ENCODE data around the gene IQCF5.
"Not testable (repeated sequence)": the region's sequence is repeated elsewhere in the genome, so short reads cannot be mapped to it uniquely, and the experiment has no call there.

The IQCF5 gene

DNA sequence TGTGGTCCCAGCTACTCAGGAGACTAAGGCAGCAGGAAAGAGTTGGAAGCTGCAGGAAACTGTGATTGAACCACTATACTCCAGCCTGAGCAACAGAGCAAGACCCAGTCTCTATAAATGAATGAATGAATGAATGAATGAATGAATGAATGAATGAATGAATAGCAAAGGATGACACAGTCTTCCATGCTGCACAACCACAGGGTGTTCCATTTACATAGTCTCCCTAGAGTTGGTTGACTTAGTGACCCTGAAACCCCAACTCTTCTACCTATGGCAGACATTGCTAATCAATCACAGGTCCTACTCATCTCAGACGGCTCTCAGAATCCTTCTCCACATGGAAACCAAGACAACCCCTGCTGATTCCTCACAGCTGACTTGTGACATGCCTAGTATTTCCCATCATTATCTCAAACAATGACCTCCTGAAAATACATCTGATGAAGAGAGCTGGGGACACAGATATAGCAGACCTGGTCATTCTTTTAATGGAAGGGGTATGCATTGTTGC is 2.1 kb downstream of the IQCF5 start:
- POLR2A ChIA-PET: no interaction called here
- CTCF ChIA-PET: interaction anchor here (1.5 kb wide), 1 partner anchor 9 kb away, joined by 3 read pairs; no protein-coding TSS in a partner anchor
- Histone ChIP-seq H3K36me3 (ENCODE audit: control insufficient read depth in 2 of 2, insufficient read depth in 1 of 2, low read length in 2 of 2) (no peaks in the 10 kb centered on the region), H3K4me1 (ENCODE audit: control insufficient read depth, insufficient read depth, low read length) (no peaks in the 10 kb centered on the region), H3K9me3 (ENCODE audit: control insufficient read depth, insufficient read depth, low read depth, low read length) (no peaks in the 10 kb centered on the region), H3K27ac (ENCODE audit: extremely low read depth, low read depth, low read length) (no peak overlapping the region), H3K4me3 (ENCODE audit: low read depth, low read length) (no peak overlapping the region)
- no peak for TF ChIP-seq SP2 (tag by site-specific recombination; IDR thresholded peaks at IDR 0.05)
- TF ChIP-seq ZBTB17 (tag by site-specific recombination; IDR thresholded peaks at IDR 0.05): peak; percentile 56
- TF ChIP-seq ZNF24 (tag by site-specific recombination; IDR thresholded peaks at IDR 0.05): 0 out of 2 replicates have a peak, but pooled peaks have one; percentile 41
- TF ChIP-seq ZNF664 (tag by site-specific recombination; IDR thresholded peaks at IDR 0.05): no peak

DNA sequence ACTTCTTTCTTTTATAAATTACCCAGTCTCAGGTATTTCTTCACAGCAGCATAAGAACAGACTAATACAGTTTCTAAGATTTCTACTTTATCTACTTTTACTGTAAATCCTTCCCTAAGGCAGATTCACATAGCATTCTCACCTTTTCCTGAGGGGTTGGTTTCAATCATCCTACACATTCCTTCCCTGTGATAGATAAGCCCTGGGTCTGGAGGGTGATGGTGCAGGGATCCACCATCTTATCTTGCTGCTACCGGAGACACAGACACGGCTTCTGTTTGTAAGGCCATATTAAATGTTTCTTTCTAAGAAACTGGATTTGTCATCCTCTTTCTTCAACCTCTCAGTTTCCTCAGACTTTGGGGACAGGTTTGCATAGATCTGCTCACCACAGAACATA is 6.1 kb downstream of the IQCF5 start:
- ChIA-PET CTCF (interaction anchor here (0.8 kb wide), 1 partner anchor 50 kb away, joined by 3 read pairs; no protein-coding TSS in a partner anchor), POLR2A (no interaction called here)
- Histone ChIP-seq H3K4me3 (ENCODE audit: low read depth, low read length) (no peak overlapping the region), H3K4me1 (ENCODE audit: control insufficient read depth, insufficient read depth, low read length) (no peaks in the 10 kb centered on the region), H3K27ac (ENCODE audit: extremely low read depth, low read depth, low read length) (no peak overlapping the region), H3K9me3 (ENCODE audit: control insufficient read depth, insufficient read depth, low read depth, low read length) (no peaks in the 10 kb centered on the region), H3K36me3 (ENCODE audit: control insufficient read depth in 2 of 2, insufficient read depth in 1 of 2, low read length in 2 of 2) (no peaks in the 10 kb centered on the region)
- TF ChIP-seq, protein P1, sequence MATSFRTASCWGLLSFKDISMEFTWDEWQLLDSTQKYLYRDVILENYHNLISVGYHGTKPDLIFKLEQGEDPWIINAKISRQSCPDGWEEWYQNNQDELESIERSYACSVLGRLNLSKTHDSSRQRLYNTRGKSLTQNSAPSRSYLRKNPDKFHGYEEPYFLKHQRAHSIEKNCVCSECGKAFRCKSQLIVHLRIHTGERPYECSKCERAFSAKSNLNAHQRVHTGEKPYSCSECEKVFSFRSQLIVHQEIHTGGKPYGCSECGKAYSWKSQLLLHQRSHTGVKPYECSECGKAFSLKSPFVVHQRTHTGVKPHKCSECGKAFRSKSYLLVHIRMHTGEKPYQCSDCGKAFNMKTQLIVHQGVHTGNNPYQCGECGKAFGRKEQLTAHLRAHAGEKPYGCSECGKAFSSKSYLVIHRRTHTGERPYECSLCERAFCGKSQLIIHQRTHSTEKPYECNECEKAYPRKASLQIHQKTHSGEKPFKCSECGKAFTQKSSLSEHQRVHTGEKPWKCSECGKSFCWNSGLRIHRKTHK (tag by site-specific recombination; IDR thresholded peaks at IDR 0.05): no peak

DNA sequence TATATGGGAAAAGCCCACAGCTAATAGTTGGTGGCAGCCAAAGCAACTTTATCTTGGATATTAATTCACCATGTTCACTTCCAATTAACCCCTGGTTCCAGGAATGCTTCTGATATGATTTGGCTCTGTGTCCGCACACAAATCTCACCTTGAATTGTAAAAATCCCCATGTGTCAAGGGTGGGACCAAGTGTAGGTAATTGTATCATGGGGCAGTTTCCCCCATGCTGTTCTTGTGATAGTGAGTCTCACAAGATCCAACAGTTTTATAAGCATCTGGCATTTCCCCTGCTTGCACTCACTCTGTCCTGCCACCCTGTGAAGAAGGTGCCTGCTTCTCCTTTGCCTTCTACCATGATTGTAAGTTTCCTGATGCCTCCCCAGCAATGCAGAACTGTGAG is 6.5 kb downstream of the IQCF5 start:
- CTCF ChIA-PET: interaction anchor here (0.8 kb wide), 1 partner anchor 49 kb away, joined by 3 read pairs; no protein-coding TSS in a partner anchor
- POLR2A ChIA-PET; H3K36me3 ChIP-seq (ENCODE audit: control insufficient read depth in 2 of 2, insufficient read depth in 1 of 2, low read length in 2 of 2); H3K4me3 ChIP-seq (ENCODE audit: low read depth, low read length); H3K4me1 ChIP-seq (ENCODE audit: control insufficient read depth, insufficient read depth, low read length); H3K9me3 ChIP-seq (ENCODE audit: control insufficient read depth, insufficient read depth, low read depth, low read length); H3K27ac ChIP-seq (ENCODE audit: extremely low read depth, low read depth, low read length): not testable (repeated sequence)

DNA sequence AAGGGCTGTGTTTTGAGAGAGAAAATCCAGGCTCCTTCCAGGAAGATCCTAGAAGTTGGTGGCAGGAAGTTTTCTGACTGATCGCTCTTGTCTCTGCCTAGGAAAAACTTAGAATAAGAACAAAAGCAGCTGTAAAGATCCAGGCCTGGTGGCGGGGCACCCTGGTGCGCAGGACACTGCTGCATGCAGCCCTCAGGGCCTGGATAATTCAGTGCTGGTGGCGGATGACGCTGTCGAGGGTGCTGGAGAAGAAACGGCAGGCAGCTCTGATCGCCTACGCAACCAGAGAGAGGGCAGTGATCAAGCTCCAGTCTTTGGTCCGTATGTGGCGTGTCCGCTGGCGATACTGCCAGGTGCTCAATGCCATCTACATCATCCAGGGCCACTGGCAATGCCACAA is 12.5 kb downstream of the IQCF5 start:
- Histone ChIP-seq H3K4me1 (ENCODE audit: control insufficient read depth, insufficient read depth, low read length) (no peaks in the 10 kb centered on the region), H3K27ac (ENCODE audit: extremely low read depth, low read depth, low read length) (no peak overlapping the region), H3K9me3 (ENCODE audit: control insufficient read depth, insufficient read depth, low read depth, low read length) (no peaks in the 10 kb centered on the region), H3K36me3 (ENCODE audit: control insufficient read depth in 2 of 2, insufficient read depth in 1 of 2, low read length in 2 of 2) (no peaks in the 10 kb centered on the region), H3K4me3 (ENCODE audit: low read depth, low read length) (no peak overlapping the region)
- TF ChIP-seq ZNF423 (tag by site-specific recombination; IDR thresholded peaks at IDR 0.05): no peak
- no peak for TF ChIP-seq ZBTB8A (tag by site-specific recombination; IDR thresholded peaks at IDR 0.05)
- no peak for TF ChIP-seq ZNF2 (tag by site-specific recombination; IDR thresholded peaks at IDR 0.05)
- TF ChIP-seq, protein P2, sequence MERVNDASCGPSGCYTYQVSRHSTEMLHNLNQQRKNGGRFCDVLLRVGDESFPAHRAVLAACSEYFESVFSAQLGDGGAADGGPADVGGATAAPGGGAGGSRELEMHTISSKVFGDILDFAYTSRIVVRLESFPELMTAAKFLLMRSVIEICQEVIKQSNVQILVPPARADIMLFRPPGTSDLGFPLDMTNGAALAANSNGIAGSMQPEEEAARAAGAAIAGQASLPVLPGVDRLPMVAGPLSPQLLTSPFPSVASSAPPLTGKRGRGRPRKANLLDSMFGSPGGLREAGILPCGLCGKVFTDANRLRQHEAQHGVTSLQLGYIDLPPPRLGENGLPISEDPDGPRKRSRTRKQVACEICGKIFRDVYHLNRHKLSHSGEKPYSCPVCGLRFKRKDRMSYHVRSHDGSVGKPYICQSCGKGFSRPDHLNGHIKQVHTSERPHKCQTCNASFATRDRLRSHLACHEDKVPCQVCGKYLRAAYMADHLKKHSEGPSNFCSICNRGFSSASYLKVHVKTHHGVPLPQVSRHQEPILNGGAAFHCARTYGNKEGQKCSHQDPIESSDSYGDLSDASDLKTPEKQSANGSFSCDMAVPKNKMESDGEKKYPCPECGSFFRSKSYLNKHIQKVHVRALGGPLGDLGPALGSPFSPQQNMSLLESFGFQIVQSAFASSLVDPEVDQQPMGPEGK (tag by site-specific recombination; IDR thresholded peaks at IDR 0.05): no peak
- no peak for TF ChIP-seq GLIS1 (tag by site-specific recombination; IDR thresholded peaks at IDR 0.05)
- TF ChIP-seq, protein P3, sequence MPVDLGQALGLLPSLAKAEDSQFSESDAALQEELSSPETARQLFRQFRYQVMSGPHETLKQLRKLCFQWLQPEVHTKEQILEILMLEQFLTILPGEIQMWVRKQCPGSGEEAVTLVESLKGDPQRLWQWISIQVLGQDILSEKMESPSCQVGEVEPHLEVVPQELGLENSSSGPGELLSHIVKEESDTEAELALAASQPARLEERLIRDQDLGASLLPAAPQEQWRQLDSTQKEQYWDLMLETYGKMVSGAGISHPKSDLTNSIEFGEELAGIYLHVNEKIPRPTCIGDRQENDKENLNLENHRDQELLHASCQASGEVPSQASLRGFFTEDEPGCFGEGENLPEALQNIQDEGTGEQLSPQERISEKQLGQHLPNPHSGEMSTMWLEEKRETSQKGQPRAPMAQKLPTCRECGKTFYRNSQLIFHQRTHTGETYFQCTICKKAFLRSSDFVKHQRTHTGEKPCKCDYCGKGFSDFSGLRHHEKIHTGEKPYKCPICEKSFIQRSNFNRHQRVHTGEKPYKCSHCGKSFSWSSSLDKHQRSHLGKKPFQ (tag by site-specific recombination; IDR thresholded peaks at IDR 0.05): no peak
- TF ChIP-seq GLI2 (tag by site-specific recombination; IDR thresholded peaks at IDR 0.05; ENCODE audit: borderline replicate concordance, low read depth): no peak
- no peak for TF ChIP-seq HOXD13 (CRISPR knock-in tag; IDR thresholded peaks at IDR 0.05; ENCODE audit: borderline replicate concordance)
- TF ChIP-seq TCF7L2 (IDR thresholded peaks at IDR 0.05; ENCODE audit: borderline replicate concordance, low read depth, low read length): no peak
- TF ChIP-seq, protein P4, sequence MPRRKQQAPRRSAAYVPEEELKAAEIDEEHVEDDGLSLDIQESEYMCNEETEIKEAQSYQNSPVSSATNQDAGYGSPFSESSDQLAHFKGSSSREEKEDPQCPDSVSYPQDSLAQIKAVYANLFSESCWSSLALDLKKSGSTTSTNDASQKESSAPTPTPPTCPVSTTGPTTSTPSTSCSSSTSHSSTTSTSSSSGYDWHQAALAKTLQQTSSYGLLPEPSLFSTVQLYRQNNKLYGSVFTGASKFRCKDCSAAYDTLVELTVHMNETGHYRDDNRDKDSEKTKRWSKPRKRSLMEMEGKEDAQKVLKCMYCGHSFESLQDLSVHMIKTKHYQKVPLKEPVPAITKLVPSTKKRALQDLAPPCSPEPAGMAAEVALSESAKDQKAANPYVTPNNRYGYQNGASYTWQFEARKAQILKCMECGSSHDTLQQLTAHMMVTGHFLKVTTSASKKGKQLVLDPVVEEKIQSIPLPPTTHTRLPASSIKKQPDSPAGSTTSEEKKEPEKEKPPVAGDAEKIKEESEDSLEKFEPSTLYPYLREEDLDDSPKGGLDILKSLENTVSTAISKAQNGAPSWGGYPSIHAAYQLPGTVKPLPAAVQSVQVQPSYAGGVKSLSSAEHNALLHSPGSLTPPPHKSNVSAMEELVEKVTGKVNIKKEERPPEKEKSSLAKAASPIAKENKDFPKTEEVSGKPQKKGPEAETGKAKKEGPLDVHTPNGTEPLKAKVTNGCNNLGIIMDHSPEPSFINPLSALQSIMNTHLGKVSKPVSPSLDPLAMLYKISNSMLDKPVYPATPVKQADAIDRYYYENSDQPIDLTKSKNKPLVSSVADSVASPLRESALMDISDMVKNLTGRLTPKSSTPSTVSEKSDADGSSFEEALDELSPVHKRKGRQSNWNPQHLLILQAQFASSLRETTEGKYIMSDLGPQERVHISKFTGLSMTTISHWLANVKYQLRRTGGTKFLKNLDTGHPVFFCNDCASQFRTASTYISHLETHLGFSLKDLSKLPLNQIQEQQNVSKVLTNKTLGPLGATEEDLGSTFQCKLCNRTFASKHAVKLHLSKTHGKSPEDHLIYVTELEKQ (tag by site-specific recombination; IDR thresholded peaks at IDR 0.05; ENCODE audit: borderline replicate concordance): no peak
- no peak for TF ChIP-seq BCL11A (tag by site-specific recombination; IDR thresholded peaks at IDR 0.05; ENCODE audit: low read depth)
- ChIA-PET POLR2A (no interaction called here), CTCF (no interaction called here)

Measured in HEK293 (cell line).